Ascending aorta (tissue), 2 donors: Measurements from ENCODE around the gene NEUROD1. TPM values are rescaled to one million over a fixed set of nuclear protein-coding genes. Genes with fewer than 3 reads are reported as not detected.

Source experiments
- DNase-seq, 2 donors: peaks; one replicate each; pipeline ENCODE4 v3.0.0-alpha.2; 2019; ENCODE audit warnings: low spot score in 2 of 2
- H3K27ac ChIP-seq, 2 donors: fragments of 200-600 bp; sonication (generic); one replicate each; pipeline ENCODE4 v1.5.1; 2016 to 2017; ENCODE audit warnings: mild to moderate bottlenecking in 1 of 2
- H3K27me3 ChIP-seq: fragments of 200-600 bp; sonication (generic); one replicate; pipeline ENCODE4 v1.5.1; 2017
- H3K36me3 ChIP-seq, 2 donors: fragments of 200-600 bp; sonication (generic); one replicate each; pipeline ENCODE4 v1.5.1; 2016
- H3K4me1 ChIP-seq, 2 donors: fragments of 200-600 bp; sonication (generic); one replicate each; pipeline ENCODE4 v1.5.1; 2016 to 2017; ENCODE audit warnings: mild to moderate bottlenecking in 1 of 2
- H3K4me3 ChIP-seq, 2 donors: fragments of 200-600 bp; sonication (generic); one replicate each; pipeline ENCODE4 v1.5.1; 2016 to 2017; ENCODE audit warnings: mild to moderate bottlenecking in 1 of 2
- H3K9me3 ChIP-seq, 2 donors: fragments of 200-600 bp; sonication (generic); one replicate each; pipeline ENCODE4 v1.5.1; 2016
- CTCF ChIP-seq, 3 experiments: fragments of 200-600 bp in 2 of 3; fragments of 450-650 bp in 1 of 3; sonication (generic) in 2 of 3; IDR thresholded peaks; one replicate each; pipeline ENCODE4 v1.5.1; 2016 to 2019; ENCODE audit warnings: antibody characterized with exemption in 3 of 3, mild to moderate bottlenecking in 1 of 3, moderate library complexity in 1 of 3
- intact Hi-C: fragments of 100-400 bp; cut with DNase I; formaldehyde crosslinking; loops from one replicate; pipeline ENCODE4 v1.15.1; 2023
- total RNA-seq: library from RNA; depleted of rRNA; stranded (reverse); fragments of >200 nt; gene quantifications from one replicate; pipeline ENCODE4 v1.1.0, GENCODE V29; 2016

NEUROD1 gene
- total RNA-seq, 1 donor from 2014 or later = not detected

GRCh38 chr2:181662287-181662686 lies 18.0 kb downstream of the NEUROD1 start:
- H3K9me3 ChIP-seq = no peaks in the 10 kb centered on the region
- no peaks in the 10 kb centered on the region for H3K27me3 ChIP-seq
- H3K27ac ChIP-seq = no peak overlapping the region
- no peak overlapping the region for H3K4me3 ChIP-seq
- no peaks in the 10 kb centered on the region for H3K4me1 ChIP-seq
- TF ChIP-seq CTCF (IDR thresholded peaks at IDR 0.05) = no peak
- H3K36me3 ChIP-seq = no peaks in the 10 kb centered on the region
- no peak for DNase-seq
- intact Hi-C loops = no loop called here

- TF ChIP-seq CTCF (IDR thresholded peaks at IDR 0.05) = no peak
- H3K9me3 ChIP-seq = no peaks in the 10 kb centered on the region
- DNase-seq = no peak
- H3K4me1 ChIP-seq = no peaks in the 10 kb centered on the region
- H3K4me3 ChIP-seq = no peak overlapping the region
- no peak overlapping the region for H3K27ac ChIP-seq
- H3K27me3 ChIP-seq = no peaks in the 10 kb centered on the region
- intact Hi-C loops = no loop called here
- no peaks in the 10 kb centered on the region for H3K36me3 ChIP-seq
These were observed 20.1 kb downstream of the NEUROD1 start for GRCh38 chr2:181660181-181660580.

- H3K4me1 ChIP-seq = no peaks in the 10 kb centered on the region
- no peak overlapping the region for H3K27ac ChIP-seq
- no peaks in the 10 kb centered on the region for H3K36me3 ChIP-seq
- H3K9me3 ChIP-seq = no peaks in the 10 kb centered on the region
- TF ChIP-seq CTCF (IDR thresholded peaks at IDR 0.05) = no peak
- H3K27me3 ChIP-seq = no peaks in the 10 kb centered on the region
- DNase-seq = no peak
- H3K4me3 ChIP-seq = no peak overlapping the region
- intact Hi-C loops = no loop called here
These were observed 21.9 kb downstream of the NEUROD1 start for GRCh38 chr2:181658444-181658843.

GRCh38 chr2:181657379-181657778 lies 22.9 kb downstream of the NEUROD1 start:
- no peak for TF ChIP-seq CTCF (IDR thresholded peaks at IDR 0.05)
- peak overlapping the region in 1 of 2 donors; percentile 65 for H3K4me3 ChIP-seq

GRCh38 chr2:181656450-181657291 lies 23.6 kb downstream of the NEUROD1 start, which contains the start of gene CERKL:
TSS of gene CERKL (minus strand) at chr2:181657105. CDS start at chr2:181657006, 99 bp downstream.
- H3K27me3 ChIP-seq = no peaks in the 10 kb centered on the region
- no peak within 1 kb of the TSS for H3K27ac ChIP-seq
- intact Hi-C loops = no loop called here
- peak within 1 kb of the TSS; percentile 49 to 65 for H3K4me3 ChIP-seq
- no peaks in the 10 kb centered on the region for H3K4me1 ChIP-seq
- no peak for TF ChIP-seq CTCF (IDR thresholded peaks at IDR 0.05)
- no peaks in the 10 kb centered on the region for H3K9me3 ChIP-seq
- DNase-seq = no peak
- H3K36me3 ChIP-seq = no peaks in the 10 kb centered on the region

More at GRCh38 chr2:181657379-181657778, 22.9 kb downstream of the NEUROD1 start:
- no peak overlapping the region for H3K27ac ChIP-seq
- H3K36me3 ChIP-seq = no peaks in the 10 kb centered on the region
- no peaks in the 10 kb centered on the region for H3K27me3 ChIP-seq
- no peaks in the 10 kb centered on the region for H3K9me3 ChIP-seq
- H3K4me1 ChIP-seq = no peaks in the 10 kb centered on the region
- DNase-seq = no peak
- intact Hi-C loops = no loop called here
